Transverse colon (tissue), 4 donors: Measurements from ENCODE around the gene SLC4A2. TPM values are rescaled to one million over a fixed set of nuclear protein-coding genes. Genes with fewer than 3 reads are reported as not detected.

Experiments
- DNase-seq: peaks from one replicate; pipeline ENCODE4 v3.0.0-alpha.2; 2019
- H3K27ac ChIP-seq, 4 donors: fragments of 200-600 bp; sonication (generic); 2 replicates each; pipeline ENCODE4 v1.5.1; 2016 to 2018; ENCODE audit warnings: inconsistent platforms in 4 of 4
- H3K27me3 ChIP-seq: fragments of 200-600 bp; sonication (generic); 2 replicates; pipeline ENCODE4 v1.5.1; 2017; ENCODE audit warnings: inconsistent platforms
- H3K36me3 ChIP-seq, 4 donors: fragments of 200-600 bp; sonication (generic); 2 replicates each; pipeline ENCODE4 v1.5.1; 2017 to 2019; ENCODE audit warnings: inconsistent platforms in 4 of 4
- H3K4me1 ChIP-seq, 4 donors: fragments of 200-600 bp; sonication (generic); 2 replicates each; pipeline ENCODE4 v1.5.1; 2017 to 2020; ENCODE audit warnings: inconsistent platforms in 4 of 4
- H3K4me3 ChIP-seq, 4 donors: fragments of 200-600 bp; sonication (generic); 1 replicate in 1 of 4; 2 replicates in 3 of 4; pipeline versions ENCODE4 v1.5.1 to v1.6.1; 2017 to 2019; ENCODE audit warnings: inconsistent platforms in 4 of 4
- H3K9me3 ChIP-seq, 2 donors: fragments of 200-600 bp; sonication (generic); 2 replicates each; pipeline ENCODE4 v1.5.1; 2017 to 2019; ENCODE audit warnings: inconsistent platforms in 2 of 2
- CTCF ChIP-seq, 5 experiments: fragments of 200-600 bp in 3 of 5; fragments of 450-650 bp in 2 of 5; sonication (generic) in 3 of 5; IDR thresholded peaks; 1 replicate in 2 of 5; 2 replicates in 3 of 5; pipeline ENCODE4 v1.5.1; 2016 to 2017; ENCODE audit warnings: antibody characterized with exemption in 5 of 5, inconsistent platforms in 3 of 5, mild to moderate bottlenecking in 2 of 5, moderate library complexity in 1 of 5
- EP300 ChIP-seq: sonication (generic); formaldehyde crosslinking; IDR thresholded peaks from one replicate; pipeline ENCODE4 v1.6.1; 2017; ENCODE audit warnings: antibody characterized with exemption, low read depth
- POLR2A ChIP-seq: fragments of 450-650 bp; IDR thresholded peaks from one replicate; pipeline ENCODE4 v1.6.1; 2016; ENCODE audit warnings: antibody characterized with exemption, mild to moderate bottlenecking, moderate library complexity
- POLR2AphosphoS5 ChIP-seq, 3 donors: sonication (generic); formaldehyde crosslinking; IDR thresholded peaks; one replicate each; pipeline ENCODE4 v1.6.1; 2016; ENCODE audit warnings: antibody characterized with exemption in 3 of 3
- WGBS, 2 donors: methylation state at CpG; one replicate each; pipeline ENCODE4 v1.1.5; 2018; ENCODE audit warnings: low coverage in 1 of 2; 5-methylcytosine and 5-hydroxymethylcytosine counted together
- in situ Hi-C, 4 donors: fragments of 200-750 bp; cut with MboI; loops; one replicate each; pipeline versions ENCODE4 v1.15.0 to v1.15.1; 2017; ENCODE audit warnings: low sequenced_read_pairs in 3 of 4, low pct_ligation_motif_present in 1 of 4, low pct_unique_long_range_greater_than_20kb in 1 of 4
- intact Hi-C: fragments of 100-400 bp; cut with DNase I; formaldehyde crosslinking; loops from one replicate; pipeline ENCODE4 v1.15.1; 2023; ENCODE audit warnings: low total_unique reads
- total RNA-seq, 4 donors: library from RNA; depleted of rRNA; stranded (reverse); fragments of >200 nt; gene quantifications; one replicate each; pipeline ENCODE4 v1.1.0, GENCODE V29; 2016

The SLC4A2 gene
- total RNA-seq, 4 donors from 2014 or later: 61.7 to 464 (median 83.2) TPM

GRCh38 chr7:151093748-151094147 is 34.4 kb downstream of the SLC4A2 start:
- Histone ChIP-seq H3K27me3 (no peaks in the 10 kb centered on the region), H3K27ac (no peak overlapping the region), H3K36me3 (no peaks in the 10 kb centered on the region), H3K4me1 (peaks cover 9 to 33% (median 23%) of the 10 kb centered on the region in 4 donors), H3K4me3 (no peak overlapping the region), H3K9me3 (no peaks in the 10 kb centered on the region)
- in situ Hi-C loops: no loop called here
- no peak for DNase-seq
- WGBS, 2 donors: 94% methylated on average over 6 of the region's 6 CpGs; no CpG with 5 or more reads in 1 of the 2 donors
- no peak for TF ChIP-seq EP300
- no peak for TF ChIP-seq CTCF (IDR thresholded peaks at IDR 0.05)
- no peak for TF ChIP-seq POLR2AphosphoS5 (IDR thresholded peaks at IDR 0.05)
- no peak for TF ChIP-seq POLR2A
- intact Hi-C loops: loop anchor here (5.0 kb wide), 1 partner anchor 481 kb away; no protein-coding TSS in a partner anchor

GRCh38 chr7:151094675-151095074 is 35.3 kb downstream of the SLC4A2 start:
- H3K27ac ChIP-seq: no peak overlapping the region
- intact Hi-C loops: loop anchor here (5.0 kb wide), 1 partner anchor 482 kb away; no protein-coding TSS in a partner anchor
- H3K4me3 ChIP-seq: no peak overlapping the region
- WGBS, 2 donors: 86 to 90% methylated on average over 5 of the region's 5 CpGs
- in situ Hi-C loops: no loop called here
- no peaks in the 10 kb centered on the region for H3K9me3 ChIP-seq
- H3K27me3 ChIP-seq: no peaks in the 10 kb centered on the region
- no peaks in the 10 kb centered on the region for H3K36me3 ChIP-seq
- TF ChIP-seq CTCF (IDR thresholded peaks at IDR 0.05) (no peak), POLR2A (no peak), POLR2AphosphoS5 (IDR thresholded peaks at IDR 0.05) (no peak), EP300 (no peak)
- no peak for DNase-seq
- peaks cover 5 to 27% (median 14%) of the 10 kb centered on the region in 4 donors for H3K4me1 ChIP-seq

- intact Hi-C loops: no loop called here
- DNase-seq: no peak
- Histone ChIP-seq H3K36me3 (no peaks in the 10 kb centered on the region), H3K4me3 (no peak overlapping the region), H3K4me1 (peaks cover 0 to 22% (median 8%) of the 10 kb centered on the region in 4 donors), H3K27me3 (no peaks in the 10 kb centered on the region), H3K27ac (no peak overlapping the region), H3K9me3 (no peaks in the 10 kb centered on the region)
- in situ Hi-C loops: no loop called here
- WGBS, 2 donors: 77 to 83% methylated on average over 6 to 10 of the region's 10 CpGs
- no peak for TF ChIP-seq POLR2AphosphoS5 (IDR thresholded peaks at IDR 0.05)
- no peak for TF ChIP-seq CTCF (IDR thresholded peaks at IDR 0.05)
- no peak for TF ChIP-seq EP300
- no peak for TF ChIP-seq POLR2A
Observed at GRCh38 chr7:151095123-151095797, 35.9 kb downstream of the SLC4A2 start.

- no peaks in the 10 kb centered on the region for H3K27me3 ChIP-seq
- no peaks in the 10 kb centered on the region for H3K9me3 ChIP-seq
- WGBS, 2 donors: 84% methylated on average over 17 of the region's 17 CpGs; no CpG with 5 or more reads in 1 of the 2 donors
- in situ Hi-C loops (no loop called here), intact Hi-C loops (no loop called here)
- TF ChIP-seq POLR2A (no peak), POLR2AphosphoS5 (IDR thresholded peaks at IDR 0.05) (no peak), CTCF (IDR thresholded peaks at IDR 0.05) (no peak), EP300 (no peak)
- DNase-seq: no peak
- H3K4me1 ChIP-seq: peaks cover 0 to 16% (median 6%) of the 10 kb centered on the region in 4 donors
- no peak overlapping the region for H3K4me3 ChIP-seq
- no peak overlapping the region for H3K27ac ChIP-seq
- H3K36me3 ChIP-seq: no peaks in the 10 kb centered on the region
Observed at GRCh38 chr7:151095828-151096475, 36.6 kb downstream of the SLC4A2 start.
